ENCODE measurements around the gene ASIP.
"Not testable (repeated sequence)": the region's sequence is repeated elsewhere in the genome, so short reads cannot be mapped to it uniquely, and the experiment has no call there.

The ASIP gene

GRCh38 chr20:34243377-34243776, 2.2 kb downstream of the ASIP start:
- no peak for DNase-seq

DNA sequence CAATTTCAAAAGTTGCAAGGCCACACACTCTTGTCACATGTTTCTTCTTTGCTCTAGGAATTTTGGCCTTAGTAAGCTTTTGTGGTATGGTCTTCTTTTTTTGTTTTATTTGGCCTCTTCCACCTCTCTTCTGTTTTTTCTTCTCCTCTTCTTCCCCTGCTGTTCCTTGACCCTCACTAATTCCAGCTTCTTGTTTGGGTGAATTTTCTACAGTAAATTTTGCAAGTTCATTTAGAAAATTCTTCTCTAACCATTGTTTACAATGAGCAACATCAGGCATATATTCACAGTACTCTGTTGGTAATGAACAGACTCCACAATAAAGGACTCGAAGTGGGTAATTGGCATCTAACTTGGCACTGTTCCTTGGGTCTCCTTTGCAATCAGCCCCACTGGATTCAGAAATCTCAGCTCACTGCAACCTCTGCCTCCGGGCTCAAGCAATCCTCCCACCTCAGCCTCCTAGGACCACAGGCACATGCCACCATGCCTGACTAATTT, 5.0 kb downstream of the ASIP start:
- no peak for DNase-seq

DNA sequence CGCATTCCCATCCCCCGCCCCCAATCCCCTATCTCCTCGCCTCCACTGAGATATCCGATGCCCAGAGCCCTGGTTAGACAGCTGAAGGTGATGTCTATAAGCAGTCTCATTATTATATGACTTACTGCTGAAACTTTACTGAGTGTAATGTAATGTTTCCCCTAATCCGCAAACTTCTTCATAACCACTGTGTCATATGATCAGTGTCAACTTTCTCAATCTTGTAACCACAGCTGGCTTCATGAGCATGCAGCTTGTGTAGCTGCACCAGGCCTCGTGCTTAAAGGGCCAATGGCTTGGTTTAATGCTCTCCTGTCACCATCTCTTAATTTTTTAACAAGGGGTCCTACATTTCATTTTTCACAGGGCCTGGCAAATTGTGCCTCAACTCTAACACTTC, 8.1 kb downstream of the ASIP start:
- DNase-seq, result peak; percentile 41

- DNase-seq, result no peak
Observed at GRCh38 chr20:34250005-34250404, 8.8 kb downstream of the ASIP start.

- DNase-seq, result no peak
Observed at GRCh38 chr20:34251619-34252018, 10.4 kb downstream of the ASIP start.

GRCh38 chr20:34252431-34253086, 11.3 kb downstream of the ASIP start:
- not testable (repeated sequence) for DNase-seq

GRCh38 chr20:34254979-34255378, 13.8 kb downstream of the ASIP start:
- no peak for DNase-seq

DNA sequence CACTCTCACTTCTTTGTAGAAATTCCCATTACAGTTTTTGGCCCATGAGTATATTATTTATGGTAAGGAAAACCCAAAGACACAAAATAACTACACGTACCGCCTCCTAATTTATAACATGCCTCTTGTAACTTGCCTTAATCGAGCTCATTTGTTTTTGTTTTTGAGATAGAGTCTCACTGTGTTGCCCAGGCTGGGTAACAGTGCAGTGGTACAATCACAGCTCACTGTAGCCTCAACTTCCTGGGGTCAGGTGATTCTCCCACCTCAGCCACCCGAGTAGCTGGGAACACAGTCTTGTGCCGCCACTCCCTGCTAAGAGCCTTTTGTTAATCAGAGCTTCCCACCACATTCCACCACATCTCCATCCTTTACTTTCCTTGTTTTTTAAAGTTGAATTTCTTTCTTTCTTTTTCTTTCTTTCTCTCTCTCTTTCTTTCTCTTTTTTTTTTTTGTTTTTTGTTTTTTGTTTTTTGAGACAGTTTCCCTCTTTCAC, 15.5 kb downstream of the ASIP start:
- no peak for DNase-seq

DNA sequence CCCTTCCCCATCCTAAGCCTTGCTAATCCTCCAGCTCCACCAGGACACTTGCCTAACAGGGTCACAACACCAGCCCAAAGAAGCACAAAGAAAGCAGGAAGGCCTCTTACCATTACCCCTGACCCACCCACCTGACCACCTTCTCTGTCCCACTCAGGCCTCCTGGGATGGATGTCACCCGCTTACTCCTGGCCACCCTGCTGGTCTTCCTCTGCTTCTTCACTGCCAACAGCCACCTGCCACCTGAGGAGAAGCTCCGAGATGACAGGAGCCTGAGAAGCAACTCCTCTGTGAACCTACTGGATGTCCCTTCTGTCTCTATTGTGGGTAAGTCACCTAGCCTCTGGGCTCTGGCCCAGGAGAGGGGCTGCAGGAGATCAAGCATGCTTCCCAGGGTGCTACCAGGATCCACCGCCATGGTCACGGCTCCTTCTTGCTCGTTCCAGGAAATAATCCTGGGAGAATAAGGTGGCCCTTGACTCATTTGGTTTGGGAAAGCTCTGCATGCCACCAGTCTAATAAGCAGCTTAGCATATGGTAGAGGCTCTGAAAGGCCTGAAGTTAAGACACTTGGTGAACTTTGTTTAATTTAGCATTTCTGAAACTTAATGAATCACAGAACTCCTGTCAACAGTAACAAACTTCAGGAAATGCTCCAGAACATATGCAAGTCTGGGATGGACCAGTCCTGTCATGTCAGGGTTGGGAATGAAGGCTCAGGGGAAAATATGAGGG, 19.2 kb downstream of the ASIP start:
- DNase-seq, result no peak

- no peak for DNase-seq
Observed at GRCh38 chr20:34262488-34263288, 21.5 kb downstream of the ASIP start.

DNA sequence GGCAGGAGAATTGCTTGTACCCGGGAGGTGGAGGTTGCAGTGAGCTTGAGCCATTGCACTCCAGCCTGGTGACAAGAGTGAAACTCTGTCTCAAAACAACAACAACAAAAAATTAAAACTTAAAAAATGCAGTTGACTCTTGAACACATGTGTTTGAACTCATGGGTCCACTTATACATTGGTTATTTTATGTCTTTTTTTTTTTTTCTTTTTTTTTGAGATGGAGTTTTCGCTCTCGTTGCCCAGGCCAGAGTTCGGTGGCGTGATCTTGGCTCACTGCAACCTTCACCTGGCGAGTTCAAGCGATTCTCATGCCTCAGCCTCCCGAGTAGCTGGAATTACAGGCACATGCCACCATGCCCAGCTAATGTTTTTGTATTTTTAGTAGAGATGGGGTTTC, 22.2 kb downstream of the ASIP start:
- not testable (repeated sequence) for DNase-seq

DNA sequence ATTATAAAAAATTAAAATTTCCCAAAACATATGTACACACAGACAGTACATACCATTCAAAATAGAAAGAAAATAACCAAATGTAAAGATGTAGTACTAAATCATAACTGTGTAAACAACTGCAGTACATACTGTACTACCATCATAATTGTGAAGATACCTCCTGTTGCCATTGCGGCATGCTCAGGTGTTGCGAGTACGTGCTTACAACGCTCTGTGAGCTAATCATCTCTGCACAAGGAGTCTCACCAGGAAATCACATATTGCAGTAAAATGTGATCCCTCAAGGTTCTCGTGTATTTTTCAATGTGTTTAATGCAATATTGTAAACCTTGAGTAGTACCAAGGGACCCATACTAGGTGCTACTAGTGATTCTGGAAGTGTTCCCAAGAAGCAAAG, 22.9 kb downstream of the ASIP start:
- no peak for DNase-seq

GRCh38 chr20:34268145-34268544, 26.9 kb downstream of the ASIP start:
- DNase-seq, result no peak

DNA sequence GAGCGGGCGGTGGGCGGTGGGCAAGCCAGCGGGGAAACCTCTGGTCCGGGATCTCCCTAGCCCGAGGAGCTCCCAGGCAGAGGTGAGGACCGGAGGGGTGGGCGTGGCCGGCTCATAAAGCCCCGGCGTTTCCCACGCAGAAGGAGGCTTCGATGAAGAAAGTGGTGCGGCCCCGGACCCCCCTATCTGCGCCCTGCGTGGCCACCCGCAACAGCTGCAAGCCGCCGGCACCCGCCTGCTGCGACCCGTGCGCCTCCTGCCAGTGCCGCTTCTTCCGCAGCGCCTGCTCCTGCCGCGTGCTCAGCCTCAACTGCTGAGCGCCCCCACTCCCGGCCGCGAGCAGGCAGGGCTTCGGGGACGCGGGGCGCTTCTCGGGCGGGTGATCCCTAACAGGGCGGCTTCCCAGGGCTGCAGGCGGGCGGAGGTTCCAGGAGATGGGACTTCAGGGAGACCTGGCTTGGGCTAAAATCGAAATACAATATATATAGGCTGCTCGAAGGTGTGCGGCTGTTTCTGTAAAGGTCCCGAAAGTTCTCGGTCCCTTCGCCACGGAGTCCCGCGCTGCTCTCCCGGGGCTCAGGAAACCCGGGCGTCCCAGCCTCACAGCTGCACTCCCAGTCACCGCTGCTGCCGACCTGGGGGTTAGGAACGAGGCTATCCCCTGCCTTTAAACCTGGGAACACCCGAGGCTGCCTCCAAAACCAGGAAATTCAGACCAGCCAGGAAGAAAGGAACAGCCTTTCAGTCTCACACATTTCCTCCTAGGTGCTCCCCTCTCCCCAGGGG, 27.8 kb downstream of the ASIP start:
- DNase-seq, result no peak

DNA sequence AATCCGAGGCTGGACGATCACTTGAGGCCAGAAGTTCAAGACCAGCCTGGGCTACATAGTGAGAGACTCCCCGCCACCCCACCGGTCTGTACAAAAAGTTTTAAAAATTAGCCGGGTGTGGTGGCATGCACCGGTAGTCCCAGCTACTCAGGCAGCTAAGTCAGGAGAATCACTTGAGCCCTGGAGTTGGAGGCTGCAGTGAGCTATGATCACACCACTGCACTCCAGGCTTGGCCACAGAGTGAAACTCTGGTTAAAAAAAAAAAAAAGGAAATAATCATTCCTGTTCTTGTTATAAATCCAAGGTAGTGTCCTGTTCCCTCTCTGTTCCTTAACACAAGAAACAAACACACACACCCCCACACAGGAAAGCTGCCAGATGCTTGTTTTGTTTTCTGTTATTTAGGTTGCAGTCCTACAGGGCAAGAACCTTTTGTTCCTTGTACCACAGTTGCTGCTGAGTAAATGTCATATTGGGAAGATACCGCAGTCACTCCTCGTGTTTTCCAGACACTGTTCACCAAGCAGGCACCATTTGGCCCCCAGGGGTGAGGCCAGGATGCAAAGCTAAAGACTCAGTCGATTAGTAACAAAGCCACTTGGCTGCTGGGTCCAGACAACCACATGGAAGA, 28.9 kb downstream of the ASIP start:
- no peak for DNase-seq

- no peak for DNase-seq
Observed at GRCh38 chr20:34271956-34272355, 30.7 kb downstream of the ASIP start.

- no peak for DNase-seq
Observed at GRCh38 chr20:34274694-34275093, 33.5 kb downstream of the ASIP start.

GRCh38 chr20:34281177-34281576, 40.0 kb downstream of the ASIP start:
- DNase-seq, result no peak

GRCh38 chr20:34282041-34282440, 40.8 kb downstream of the ASIP start:
- no peak for DNase-seq

DNA sequence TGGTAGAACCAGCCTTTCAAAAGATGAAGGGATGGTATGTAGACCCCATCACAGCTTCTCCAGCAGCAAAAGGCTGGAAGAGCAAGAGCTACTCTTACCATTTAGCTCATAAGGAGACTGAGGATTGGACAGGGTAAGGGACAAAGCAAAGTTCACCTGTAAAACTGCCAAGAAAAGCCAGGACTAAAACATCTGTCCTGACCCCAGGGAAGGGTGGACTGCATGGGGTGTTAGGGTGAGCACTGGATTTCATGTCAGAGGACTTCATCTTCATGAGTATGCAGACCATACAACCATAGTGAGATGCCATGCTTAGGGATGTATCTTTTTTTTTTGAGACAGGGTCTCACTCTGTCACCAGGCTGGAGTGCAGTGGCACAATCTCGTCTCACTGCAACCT, 42.6 kb downstream of the ASIP start:
- DNase-seq, result no peak

GRCh38 chr20:34285450-34285849, 44.2 kb downstream of the ASIP start:
- no peak for DNase-seq

DNA sequence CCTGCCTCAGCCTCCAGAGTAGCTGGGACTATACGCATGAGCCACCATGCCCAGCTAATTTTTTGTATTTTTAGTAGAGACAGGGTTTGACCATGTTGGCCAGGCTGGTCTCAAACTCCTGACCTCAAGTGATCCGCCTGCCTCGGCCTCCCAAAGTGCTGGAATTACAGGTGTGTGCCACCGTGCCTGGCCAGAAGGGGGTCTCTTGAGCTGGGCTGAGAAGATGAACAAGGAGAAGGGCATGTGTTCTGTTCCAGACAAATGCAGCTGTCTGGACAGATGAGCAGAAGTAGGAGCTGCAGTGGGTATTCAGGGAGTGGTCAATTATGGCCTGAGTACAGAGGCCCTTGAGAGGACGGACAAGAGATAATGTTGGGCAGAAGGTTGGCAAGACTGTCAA, 46.3 kb downstream of the ASIP start:
- not testable (repeated sequence) for DNase-seq

All from hematopoietic multipotent progenitor cell treated with erythropoietin and hydrocortisone succinate and interleukin-3 and kit ligand, for 8 days (in vitro differentiated cells).